Ectodermal cell (in vitro differentiated cells): ENCODE data around the gene UGT2A3.

Experiments used
- H3K27ac ChIP-seq: 2 replicates; pipeline ENCODE4 v1.7.0; 2013; ENCODE audit warnings: mild to moderate bottlenecking, low read depth, low read length; ENCODE audit not compliant: insufficient read depth, poor library complexity, severe bottlenecking
- H3K27me3 ChIP-seq: 2 replicates; pipeline ENCODE4 v1.7.0; 2013; ENCODE audit warnings: mild to moderate bottlenecking, low read length; ENCODE audit not compliant: insufficient read depth, control insufficient read depth, poor library complexity, severe bottlenecking
- H3K36me3 ChIP-seq: one replicate; pipeline ENCODE4 v1.7.0; 2013; ENCODE audit warnings: low read length; ENCODE audit not compliant: control insufficient read depth, insufficient read depth
- H3K4me1 ChIP-seq: one replicate; pipeline ENCODE4 v1.7.0; 2013; ENCODE audit warnings: low read length; ENCODE audit not compliant: control insufficient read depth, insufficient read depth
- H3K4me3 ChIP-seq: 2 replicates; pipeline ENCODE4 v1.7.0; 2013; ENCODE audit warnings: low read depth, low read length, control low read depth; ENCODE audit not compliant: insufficient read depth
- H3K9me3 ChIP-seq: 2 replicates; pipeline ENCODE4 v1.7.0; 2013; ENCODE audit warnings: mild to moderate bottlenecking, low read length, moderate library complexity; ENCODE audit not compliant: control insufficient read depth
- WGBS, 2 experiments: methylation state at CpG; one replicate each; pipeline ENCODE4 v1.1.7; 2013; ENCODE audit warnings: missing lambda C conversion rate in 2 of 2; 5-methylcytosine and 5-hydroxymethylcytosine counted together

Gene UGT2A3

GRCh38 chr4:68917016-68917415 lies 34.6 kb downstream of the UGT2A3 start:
- Histone ChIP-seq H3K27ac (no peak overlapping the region), H3K4me1 (no peaks in the 10 kb centered on the region), H3K27me3 (no peaks in the 10 kb centered on the region), H3K36me3 (no peaks in the 10 kb centered on the region), H3K9me3 (no peaks in the 10 kb centered on the region), H3K4me3 (no peak overlapping the region)
- WGBS, 2 experiments, result 92 to 98% methylated on average over 8 of the region's 8 CpGs

DNA sequence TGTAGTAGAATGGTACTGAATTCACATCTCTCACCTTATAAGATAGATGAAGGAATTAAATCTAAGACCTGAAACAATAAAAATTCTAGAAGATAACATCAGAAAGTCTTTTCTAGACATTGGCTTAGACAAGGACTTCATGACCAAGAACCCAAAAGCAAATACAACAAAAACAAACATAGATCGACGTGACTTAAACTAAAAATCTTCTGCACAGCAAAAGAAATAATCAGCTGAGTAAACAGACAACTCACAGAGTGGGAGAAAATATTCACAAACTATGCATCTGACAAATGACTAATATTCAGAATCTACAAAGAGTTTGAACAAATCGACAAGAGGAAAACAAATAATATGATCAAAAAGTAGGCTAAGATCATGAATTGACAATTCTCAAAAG lies 38.8 kb downstream of the UGT2A3 start:
- Histone ChIP-seq H3K4me1 (no peaks in the 10 kb centered on the region), H3K9me3 (no peaks in the 10 kb centered on the region), H3K27ac (no peak overlapping the region), H3K27me3 (no peaks in the 10 kb centered on the region), H3K4me3 (no peak overlapping the region), H3K36me3 (no peaks in the 10 kb centered on the region)
- WGBS, 2 experiments, result 90 to 97% methylated on average over 3 of the region's 3 CpGs

DNA sequence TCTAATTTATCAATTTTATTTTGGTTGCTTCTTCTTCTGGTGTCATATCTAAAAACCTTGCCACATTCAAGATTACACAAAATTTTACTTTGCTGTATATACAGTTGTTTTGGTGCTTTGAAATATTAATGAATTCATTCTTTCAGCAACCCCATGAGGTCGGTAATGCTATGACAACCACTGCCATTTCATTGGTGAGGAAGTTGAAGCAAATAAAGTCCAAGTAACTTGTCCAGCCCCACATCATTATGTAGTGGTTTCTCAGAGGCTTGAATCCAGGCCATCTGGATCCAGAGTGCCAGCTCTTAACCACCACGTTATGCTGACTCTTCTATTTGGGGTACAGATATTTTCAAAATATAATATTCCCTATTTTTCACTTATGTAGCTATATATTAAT lies 42.2 kb downstream of the UGT2A3 start:
- WGBS, 2 experiments, result 88 to 100% methylated on average over 1 of the region's 2 CpGs
- no peaks in the 10 kb centered on the region for H3K4me1 ChIP-seq
- no peaks in the 10 kb centered on the region for H3K9me3 ChIP-seq
- H3K4me3 ChIP-seq, result no peak overlapping the region
- H3K27ac ChIP-seq, result no peak overlapping the region
- H3K36me3 ChIP-seq, result no peaks in the 10 kb centered on the region
- H3K27me3 ChIP-seq, result no peaks in the 10 kb centered on the region

DNA sequence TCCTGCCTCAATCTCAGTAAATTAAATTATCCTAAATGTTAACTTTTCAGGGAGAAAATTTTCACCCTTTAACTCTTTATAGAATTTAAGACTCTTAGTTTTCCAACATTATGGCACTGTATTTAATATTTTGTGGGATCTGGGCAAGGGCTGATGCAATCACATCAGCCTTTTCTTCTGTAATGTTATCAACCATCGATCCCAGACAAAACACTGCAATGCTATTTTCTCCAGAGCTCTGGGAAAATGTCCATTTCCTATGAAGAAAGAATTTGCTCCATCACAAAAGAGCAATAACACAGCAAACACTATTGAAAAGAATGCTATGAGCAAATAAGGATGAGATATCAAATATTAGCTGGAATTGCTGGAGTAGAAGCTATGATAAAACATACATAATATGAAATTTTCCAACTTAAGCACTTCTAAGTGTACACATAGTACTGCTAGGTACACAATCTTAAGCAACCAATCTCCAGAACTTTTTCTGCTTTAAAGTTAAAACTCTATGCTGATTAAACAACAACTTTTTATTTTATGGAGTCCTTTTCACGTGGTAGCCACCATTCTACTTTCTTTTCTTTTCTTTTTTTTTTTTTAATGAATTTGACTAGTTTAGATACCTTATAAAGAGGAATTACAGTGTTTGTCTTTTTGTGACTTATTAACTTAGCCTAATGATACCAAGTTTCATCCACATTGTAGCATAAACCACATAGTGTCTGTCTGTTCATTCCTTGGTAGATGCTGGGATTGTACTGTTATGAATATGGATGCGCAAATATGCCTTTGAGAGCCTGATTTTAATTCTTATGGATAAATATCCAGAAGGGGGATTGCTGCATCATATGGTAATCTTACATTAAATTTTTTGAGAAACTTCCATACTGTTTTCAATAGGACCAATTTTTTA lies 43.6 kb downstream of the UGT2A3 start:
- Histone ChIP-seq H3K27me3 (no peaks in the 10 kb centered on the region), H3K9me3 (no peaks in the 10 kb centered on the region), H3K4me1 (no peaks in the 10 kb centered on the region), H3K27ac (no peak overlapping the region), H3K4me3 (no peak overlapping the region), H3K36me3 (no peaks in the 10 kb centered on the region)
- whole genome bisulfite sequencing, 2 experiments, result 88 to 95% methylated on average over 2 of the region's 3 CpGs

DNA sequence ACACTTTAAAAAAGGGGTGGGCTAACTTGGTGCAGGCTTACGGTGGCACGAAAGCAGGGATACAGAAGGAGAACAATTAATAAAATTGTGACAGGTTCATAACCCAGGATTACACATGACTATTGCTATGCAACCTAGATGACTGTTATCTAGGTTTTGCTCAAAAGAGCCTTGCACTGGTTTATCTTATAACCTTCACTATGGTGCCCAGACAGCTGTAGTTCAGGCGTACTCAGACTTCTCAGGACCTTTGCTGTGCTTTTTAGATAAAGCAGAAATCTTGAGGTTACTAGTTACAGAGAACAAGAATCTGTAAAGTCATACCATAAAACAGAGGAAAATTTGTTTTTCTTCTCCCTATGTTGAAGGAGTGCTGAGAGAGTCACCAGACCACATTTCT lies 44.4 kb downstream of the UGT2A3 start:
- H3K27ac ChIP-seq, result no peak overlapping the region
- no peaks in the 10 kb centered on the region for H3K9me3 ChIP-seq
- H3K4me3 ChIP-seq, result no peak overlapping the region
- WGBS, 2 experiments, result 93 to 100% methylated on average over 3 of the region's 3 CpGs
- no peaks in the 10 kb centered on the region for H3K36me3 ChIP-seq
- no peaks in the 10 kb centered on the region for H3K4me1 ChIP-seq
- no peaks in the 10 kb centered on the region for H3K27me3 ChIP-seq

DNA sequence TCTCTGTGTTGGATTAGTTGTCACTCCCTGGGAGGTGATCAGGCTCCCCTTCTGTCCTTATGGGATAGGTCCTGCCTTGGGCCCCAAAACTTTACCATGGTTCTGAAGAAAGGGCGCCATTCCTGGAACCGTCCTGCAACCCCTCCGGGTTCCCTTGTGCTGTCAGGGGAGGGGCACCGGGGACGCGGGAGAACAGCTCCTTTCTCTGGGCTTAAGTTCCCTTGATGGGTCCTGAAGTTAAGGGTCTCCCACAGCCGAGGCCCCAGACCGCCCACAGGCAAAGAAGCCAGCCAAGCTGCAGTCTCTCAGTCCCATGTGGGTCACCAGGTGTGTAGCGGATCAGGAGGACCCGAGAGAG lies 44.8 kb downstream of the UGT2A3 start:
- no peak overlapping the region for H3K4me3 ChIP-seq
- no peaks in the 10 kb centered on the region for H3K9me3 ChIP-seq
- H3K4me1 ChIP-seq, result no peaks in the 10 kb centered on the region
- H3K27me3 ChIP-seq, result no peaks in the 10 kb centered on the region
- WGBS, 2 experiments, result 77 to 79% methylated on average over 10 of the region's 10 CpGs
- H3K36me3 ChIP-seq, result no peaks in the 10 kb centered on the region
- no peak overlapping the region for H3K27ac ChIP-seq

DNA sequence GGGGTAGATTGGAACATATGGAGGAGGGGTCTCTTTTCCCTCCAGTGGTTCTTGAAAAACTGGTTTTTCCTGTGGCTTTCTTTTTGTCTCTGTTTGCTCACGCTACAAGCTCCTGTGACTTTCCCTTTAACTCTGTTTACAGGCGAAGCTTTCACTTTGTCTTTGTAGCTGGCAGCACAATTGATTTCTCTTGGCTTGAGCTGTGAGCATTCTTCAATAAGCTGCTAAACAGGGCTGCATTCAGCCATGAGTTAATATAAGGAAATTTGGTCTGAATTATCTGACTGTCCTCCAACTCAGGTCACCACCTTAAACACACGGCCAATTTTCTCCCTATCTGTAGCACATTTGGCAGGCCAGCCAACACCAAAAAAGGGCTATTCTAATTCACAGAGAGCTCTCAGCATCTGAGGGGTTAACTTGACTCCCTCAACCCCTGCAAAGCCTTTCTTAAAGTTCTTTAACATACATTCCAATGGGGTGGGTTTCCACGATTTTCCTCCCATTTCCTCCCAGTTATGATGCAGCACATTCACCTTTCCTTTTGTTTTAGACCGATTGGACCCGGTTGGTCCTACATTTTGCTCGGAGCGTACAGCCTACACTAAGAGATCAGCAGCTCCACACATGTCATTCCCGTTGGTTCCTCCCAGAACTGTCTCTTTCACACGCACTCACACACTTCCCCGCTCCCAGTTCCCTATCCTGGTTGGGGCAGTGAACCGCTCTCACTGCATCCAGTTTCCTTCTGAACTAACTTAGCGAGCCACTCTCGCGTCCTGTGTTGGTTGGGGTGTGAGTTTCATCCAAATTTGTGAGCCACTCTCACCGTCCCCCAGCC lies 45.4 kb downstream of the UGT2A3 start:
- no peaks in the 10 kb centered on the region for H3K4me1 ChIP-seq
- no peaks in the 10 kb centered on the region for H3K27me3 ChIP-seq
- H3K4me3 ChIP-seq, result no peak overlapping the region
- 30 to 36% methylated on average over 13 to 16 of the region's 16 CpGs for WGBS, 2 experiments
- H3K36me3 ChIP-seq, result no peaks in the 10 kb centered on the region
- H3K9me3 ChIP-seq, result no peaks in the 10 kb centered on the region
- no peak overlapping the region for H3K27ac ChIP-seq

GRCh38 chr4:68905598-68905938 lies 46.0 kb downstream of the UGT2A3 start:
- Histone ChIP-seq H3K27me3 (no peaks in the 10 kb centered on the region), H3K4me1 (no peaks in the 10 kb centered on the region), H3K36me3 (no peaks in the 10 kb centered on the region), H3K27ac (no peak overlapping the region), H3K4me3 (no peak overlapping the region), H3K9me3 (no peaks in the 10 kb centered on the region)
- WGBS, 2 experiments, result 48 to 52% methylated on average over 2 of the region's 2 CpGs

DNA sequence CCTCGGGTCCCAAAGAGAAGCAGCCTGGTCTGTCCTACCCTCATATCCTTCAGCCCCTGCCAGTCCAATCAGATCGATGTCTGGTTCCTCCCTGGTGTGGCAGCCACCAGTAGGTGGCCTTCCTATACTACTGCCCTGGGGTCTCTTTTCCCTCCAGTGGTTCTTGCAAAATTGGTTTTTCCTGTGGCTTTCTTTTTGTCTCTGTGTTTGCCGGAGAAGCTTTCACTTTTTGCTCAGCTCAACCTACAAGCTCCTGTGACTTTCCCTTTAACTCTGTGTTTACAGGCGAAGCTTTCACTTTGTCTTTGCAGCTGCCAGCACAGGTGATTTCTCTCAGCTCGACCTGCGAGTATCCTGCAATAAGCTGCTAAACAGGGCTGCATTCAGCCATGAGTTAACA lies 46.8 kb downstream of the UGT2A3 start:
- 61 to 72% methylated on average over 6 of the region's 6 CpGs for WGBS, 2 experiments
- H3K27me3 ChIP-seq, result no peaks in the 10 kb centered on the region
- H3K4me3 ChIP-seq, result no peak overlapping the region
- H3K9me3 ChIP-seq, result no peaks in the 10 kb centered on the region
- H3K4me1 ChIP-seq, result no peaks in the 10 kb centered on the region
- H3K27ac ChIP-seq, result no peak overlapping the region
- H3K36me3 ChIP-seq, result no peaks in the 10 kb centered on the region

GRCh38 chr4:68896749-68897148 lies 54.9 kb downstream of the UGT2A3 start:
- Histone ChIP-seq H3K36me3 (no peaks in the 10 kb centered on the region), H3K27ac (no peak overlapping the region), H3K4me3 (no peak overlapping the region), H3K27me3 (no peaks in the 10 kb centered on the region), H3K4me1 (no peaks in the 10 kb centered on the region), H3K9me3 (no peaks in the 10 kb centered on the region)
- WGBS, 2 experiments, result 80% methylated on average over 1 of the region's 1 CpG; no CpG with 5 or more reads in 1 of the 2 experiments
